ENCODE data around the gene ZNF695. TPM values are rescaled to one million over a fixed set of nuclear protein-coding genes. Genes with fewer than 3 reads are reported as not detected.

ZNF695 gene
- total RNA-seq, 1 donor: 0.72 TPM

DNA sequence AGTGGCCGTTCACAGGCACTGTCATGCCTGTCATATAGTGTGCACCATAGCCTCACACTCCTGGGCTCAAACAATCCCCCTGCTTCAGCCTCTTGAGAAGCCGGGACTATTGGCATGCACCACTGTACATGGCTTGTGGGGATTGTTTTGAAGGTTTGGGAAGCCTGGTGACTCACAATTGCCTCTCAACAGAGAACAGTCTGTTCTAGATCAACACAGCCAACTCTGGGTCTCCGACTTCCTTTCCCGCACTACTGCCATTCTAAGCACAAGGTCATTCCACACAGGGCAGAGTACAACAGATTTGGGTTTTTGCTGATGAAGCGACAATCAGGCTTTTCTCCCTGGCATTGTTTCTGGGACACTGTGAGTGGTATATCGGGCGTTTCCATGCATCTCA, 60.6 kb downstream of the ZNF695 start:
- TF ChIP-seq CTCF (IDR thresholded peaks at IDR 0.05; ENCODE audit: extremely low read depth, low read depth, low read length): no peak
- peak overlapping the region; percentile 85 for H2AFZ ChIP-seq (ENCODE audit: low read length)
- H3K9me3 ChIP-seq (ENCODE audit: low read depth, low read length): no peaks in the 10 kb centered on the region
- peak overlapping the region; percentile 39 for H3K4me2 ChIP-seq (ENCODE audit: insufficient read depth, low read length)
- no peaks in the 10 kb centered on the region for H3K27me3 ChIP-seq (ENCODE audit: insufficient read depth, low read length)
- H3K4me1 ChIP-seq (ENCODE audit: insufficient read depth, low read length): no peaks in the 10 kb centered on the region
- H3K27ac ChIP-seq (ENCODE audit: low read depth, low read length): no peak overlapping the region
- H3K79me2 ChIP-seq (ENCODE audit: insufficient read depth, low read length): no peaks in the 10 kb centered on the region
- H3K4me3 ChIP-seq (ENCODE audit: insufficient read depth, low read length): no peak overlapping the region
- no peaks in the 10 kb centered on the region for H3K36me3 ChIP-seq (ENCODE audit: insufficient read depth, low read length)
- DNase-seq (ENCODE audit: insufficient read length, low spot score, missing footprints): peak; percentile 55
- H4K20me1 ChIP-seq (ENCODE audit: insufficient read depth, low read length): no peaks in the 10 kb centered on the region

GRCh38 chr1:246946366-246946765, 61.5 kb downstream of the ZNF695 start:
- H3K36me3 ChIP-seq (ENCODE audit: insufficient read depth, low read length): no peaks in the 10 kb centered on the region
- TF ChIP-seq CTCF (IDR thresholded peaks at IDR 0.05; ENCODE audit: extremely low read depth, low read depth, low read length): no peak

More at GRCh38 chr1:246946366-246946765, 61.5 kb downstream of the ZNF695 start:
- no peak overlapping the region for H3K4me2 ChIP-seq (ENCODE audit: insufficient read depth, low read length)
- no peaks in the 10 kb centered on the region for H3K9me3 ChIP-seq (ENCODE audit: low read depth, low read length)
- H4K20me1 ChIP-seq (ENCODE audit: insufficient read depth, low read length): no peaks in the 10 kb centered on the region
- H3K4me3 ChIP-seq (ENCODE audit: insufficient read depth, low read length): no peak overlapping the region
- H3K4me1 ChIP-seq (ENCODE audit: insufficient read depth, low read length): no peaks in the 10 kb centered on the region
- no peak overlapping the region for H3K27ac ChIP-seq (ENCODE audit: low read depth, low read length)
- no peaks in the 10 kb centered on the region for H3K79me2 ChIP-seq (ENCODE audit: insufficient read depth, low read length)
- DNase-seq (ENCODE audit: insufficient read length, low spot score, missing footprints): no peak
- no peaks in the 10 kb centered on the region for H3K27me3 ChIP-seq (ENCODE audit: insufficient read depth, low read length)
- no peak overlapping the region for H2AFZ ChIP-seq (ENCODE audit: low read length)

Other genes starting within 250 kb of the ZNF695 start
- 30.6 and 32.6 TPM in 2 replicates for gene AHCTF1, start 76.1 kb downstream of the ZNF695 start, total RNA-seq
- gene ZNF670, start 70.8 kb upstream of the ZNF695 start, total RNA-seq: 2.9 and 3.8 TPM in 2 replicates
- gene ZNF669, start 96.3 kb upstream of the ZNF695 start, total RNA-seq: 10.1 and 11.8 TPM in 2 replicates
- 14.4 and 36.9 TPM in 2 replicates for gene ZNF124, start 164.0 kb upstream of the ZNF695 start, total RNA-seq
- gene VN1R5, start 248.0 kb upstream of the ZNF695 start, total RNA-seq: not detected in 2 replicates